ENCODE measurements around the gene PRKG1. TPM values are rescaled to one million over a fixed set of nuclear protein-coding genes. Genes with fewer than 3 reads are reported as not detected.

PRKG1 gene
- polyA plus RNA-seq, 3 donors = not detected

GRCh38 chr10:51233337-51234100 lies 159.2 kb downstream of the PRKG1 start:
- Histone ChIP-seq H3K9me3 (replicated peaks in 1 of 2; ENCODE audit: control insufficient read depth in 1 of 2, insufficient read depth in 1 of 2, low read length in 2 of 2) (no peaks in the 10 kb centered on the region), H3K27ac (ENCODE audit: low read depth in 1 of 2, low read length in 2 of 2) (no peak overlapping the region), H3K27me3 (ENCODE audit: control insufficient read depth in 2 of 2, insufficient read depth in 2 of 2, low read length in 2 of 2) (no peaks in the 10 kb centered on the region), H2AFZ (ENCODE audit: insufficient read depth, low read depth, low read length, poor library complexity, severe bottlenecking) (no peak overlapping the region), H3K4me3 (replicated peaks in 1 of 3; ENCODE audit: low read depth in 2 of 3, low read length in 3 of 3) (no peak overlapping the region), H4K20me1 (ENCODE audit: insufficient read depth, low read length) (no peaks in the 10 kb centered on the region), H3K9ac (ENCODE audit: insufficient read depth, low read length, poor library complexity, severe bottlenecking) (no peak overlapping the region), H3K79me2 (ENCODE audit: insufficient read depth, low read length) (no peaks in the 10 kb centered on the region), H3K36me3 (replicated peaks in 1 of 2; ENCODE audit: control insufficient read depth in 1 of 2, insufficient read depth in 2 of 2, low read length in 2 of 2) (no peaks in the 10 kb centered on the region), H3K4me1 (ENCODE audit: control insufficient read depth in 1 of 2, insufficient read depth in 2 of 2, low read length in 2 of 2) (no peaks in the 10 kb centered on the region), H3K4me2 (replicated peaks; ENCODE audit: extremely low read depth, low read length, poor library complexity, severe bottlenecking) (no peak overlapping the region)
- 100% methylated on average over 1 of the region's 3 CpGs for WGBS (ENCODE audit: insufficient coverage)
- Mint-ChIP-seq H3K9me3 (peaks cover 0 to 3% (median 0%) of the 10 kb centered on the region in 7 donors), H3K27ac (no peak overlapping the region), H3K4me3 (no peak overlapping the region), H3K4me1 (no peaks in the 10 kb centered on the region), H3K36me3 (no peaks in the 10 kb centered on the region), H3K27me3 (ENCODE audit: low read depth in 3 of 3) (no peaks in the 10 kb centered on the region)
- TF ChIP-seq CTCF (IDR thresholded peaks at IDR 0.05) = no peak
- intact Hi-C loops (cut with micrococcal nuclease) = no loop called here
- no peak for DNase-seq

GRCh38 chr10:51235865-51236264 lies 161.6 kb downstream of the PRKG1 start:
- Histone ChIP-seq H3K9ac (ENCODE audit: insufficient read depth, low read length, poor library complexity, severe bottlenecking) (no peak overlapping the region), H2AFZ (ENCODE audit: insufficient read depth, low read depth, low read length, poor library complexity, severe bottlenecking) (no peak overlapping the region), H3K27me3 (ENCODE audit: control insufficient read depth in 2 of 2, insufficient read depth in 2 of 2, low read length in 2 of 2) (no peaks in the 10 kb centered on the region), H3K4me2 (replicated peaks; ENCODE audit: extremely low read depth, low read length, poor library complexity, severe bottlenecking) (no peak overlapping the region), H3K9me3 (replicated peaks in 1 of 2; ENCODE audit: control insufficient read depth in 1 of 2, insufficient read depth in 1 of 2, low read length in 2 of 2) (no peaks in the 10 kb centered on the region), H3K4me3 (replicated peaks in 1 of 3; ENCODE audit: low read depth in 2 of 3, low read length in 3 of 3) (no peak overlapping the region), H3K4me1 (ENCODE audit: control insufficient read depth in 1 of 2, insufficient read depth in 2 of 2, low read length in 2 of 2) (no peaks in the 10 kb centered on the region), H3K27ac (ENCODE audit: low read depth in 1 of 2, low read length in 2 of 2) (no peak overlapping the region), H3K79me2 (ENCODE audit: insufficient read depth, low read length) (no peaks in the 10 kb centered on the region), H4K20me1 (ENCODE audit: insufficient read depth, low read length) (no peaks in the 10 kb centered on the region), H3K36me3 (replicated peaks in 1 of 2; ENCODE audit: control insufficient read depth in 1 of 2, insufficient read depth in 2 of 2, low read length in 2 of 2) (no peaks in the 10 kb centered on the region)
- Mint-ChIP-seq H3K9me3 (peaks cover 0 to 3% (median 0%) of the 10 kb centered on the region in 7 donors), H3K27ac (no peak overlapping the region), H3K36me3 (no peaks in the 10 kb centered on the region), H3K27me3 (ENCODE audit: low read depth in 3 of 3) (no peaks in the 10 kb centered on the region), H3K4me1 (no peaks in the 10 kb centered on the region), H3K4me3 (no peak overlapping the region)
- WGBS (ENCODE audit: insufficient coverage) = 100% methylated on average over 1 of the region's 1 CpG
- DNase-seq = no peak
- TF ChIP-seq CTCF (IDR thresholded peaks at IDR 0.05) = no peak
- intact Hi-C loops (cut with micrococcal nuclease) = no loop called here
